ENCODE data around the gene SORCS2. TPM values are rescaled to one million over a fixed set of nuclear protein-coding genes. Genes with fewer than 3 reads are reported as not detected.
A peak's percentile ranks its signal among the peaks of the same experiment; 100 is the strongest.

The SORCS2 gene
- total RNA-seq, 1 experiment from 2014 or later = not detected

DNA sequence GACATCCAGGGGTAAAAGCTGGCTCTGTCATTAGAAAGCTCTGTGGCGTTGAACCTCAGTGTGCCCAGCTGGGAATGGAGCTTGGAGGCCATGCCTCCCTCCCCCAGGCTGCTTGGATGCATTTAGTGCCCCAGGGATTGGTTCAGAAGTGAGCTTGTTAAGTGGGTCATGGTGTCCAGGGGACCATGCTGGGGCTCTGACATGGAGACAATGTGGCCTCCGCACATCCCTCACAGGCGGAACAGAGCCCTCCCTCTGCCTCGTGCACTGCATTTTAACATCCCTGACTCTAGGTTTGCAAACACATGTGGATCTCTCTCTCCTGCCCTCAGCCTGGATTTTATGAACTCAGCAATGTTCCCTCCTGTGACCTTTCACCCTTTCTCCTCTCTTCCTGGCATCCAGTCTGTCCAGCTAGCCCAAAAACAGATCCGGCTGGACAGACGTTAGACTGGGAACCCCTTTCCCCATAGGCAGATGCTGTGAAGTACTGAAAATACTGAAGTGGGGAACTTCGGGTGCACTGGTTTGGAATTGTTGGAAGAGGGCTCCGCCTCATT is 81.5 kb downstream of the SORCS2 start:
- in situ Hi-C loops (cut with HindIII; ENCODE audit: low sequenced_read_pairs) = no loop called here
- DNase-seq (ENCODE audit: low spot score) = peak; percentile 29

- DNase-seq (ENCODE audit: low spot score) = no peak
- in situ Hi-C loops (cut with HindIII; ENCODE audit: low sequenced_read_pairs) = no loop called here
Measured at GRCh38 chr4:7275067-7275466, 82.7 kb downstream of the SORCS2 start.

DNA sequence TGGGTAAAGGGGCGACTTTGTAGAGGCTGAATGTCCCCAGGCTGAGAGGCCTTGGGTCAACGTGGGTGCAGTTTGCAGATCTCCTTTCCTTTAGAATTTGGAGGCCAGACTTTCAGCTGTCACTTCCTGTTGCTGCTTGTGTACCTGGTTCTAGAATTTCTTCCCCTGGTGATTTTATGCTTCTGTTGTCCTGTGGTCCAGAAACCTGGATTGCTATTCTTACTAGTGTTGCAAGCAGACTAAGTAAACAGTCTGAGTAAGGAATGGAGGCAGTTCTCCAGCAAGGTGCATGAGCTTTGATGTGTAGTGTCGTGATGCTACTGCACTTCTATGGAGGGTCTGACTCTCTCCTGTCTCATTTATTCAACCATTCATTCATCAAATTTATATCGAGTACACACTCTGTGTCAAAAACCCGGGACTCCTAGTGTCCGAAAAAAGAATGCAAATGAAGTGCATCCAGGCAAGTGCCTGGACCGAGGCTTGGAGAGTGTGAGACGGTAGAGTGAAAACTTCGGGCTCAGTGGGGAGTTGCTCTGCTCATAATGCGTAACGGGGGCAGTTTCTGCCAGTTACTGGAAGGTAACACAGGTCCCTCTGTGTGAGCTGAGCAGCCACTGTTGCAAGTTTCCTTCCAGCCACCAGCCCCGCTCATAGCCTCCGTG is 83.3 kb downstream of the SORCS2 start:
- DNase-seq (ENCODE audit: low spot score) = no peak
- in situ Hi-C loops (cut with HindIII; ENCODE audit: low sequenced_read_pairs) = no loop called here

DNA sequence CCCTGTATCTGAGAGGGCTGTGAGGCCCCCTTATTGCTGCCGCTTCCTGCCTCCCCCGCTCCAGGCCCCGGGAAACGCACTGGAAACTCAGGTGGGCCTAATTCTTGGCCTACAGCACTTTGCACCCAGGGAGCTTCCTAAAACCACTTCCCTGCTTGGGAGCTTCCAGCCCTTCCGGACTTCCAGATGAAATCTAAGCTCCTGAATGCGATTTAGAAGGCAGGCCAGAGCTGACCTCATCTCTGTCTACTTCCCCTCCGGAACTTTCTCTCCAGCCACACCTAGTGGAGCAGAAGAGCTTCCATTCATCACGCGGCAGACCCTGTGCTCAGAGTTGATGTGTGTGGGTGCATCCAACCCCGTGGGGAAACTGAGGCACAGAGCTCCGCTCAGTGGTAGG is 84.2 kb downstream of the SORCS2 start:
- no peak for DNase-seq (ENCODE audit: low spot score)
- in situ Hi-C loops (cut with HindIII; ENCODE audit: low sequenced_read_pairs) = no loop called here

DNA sequence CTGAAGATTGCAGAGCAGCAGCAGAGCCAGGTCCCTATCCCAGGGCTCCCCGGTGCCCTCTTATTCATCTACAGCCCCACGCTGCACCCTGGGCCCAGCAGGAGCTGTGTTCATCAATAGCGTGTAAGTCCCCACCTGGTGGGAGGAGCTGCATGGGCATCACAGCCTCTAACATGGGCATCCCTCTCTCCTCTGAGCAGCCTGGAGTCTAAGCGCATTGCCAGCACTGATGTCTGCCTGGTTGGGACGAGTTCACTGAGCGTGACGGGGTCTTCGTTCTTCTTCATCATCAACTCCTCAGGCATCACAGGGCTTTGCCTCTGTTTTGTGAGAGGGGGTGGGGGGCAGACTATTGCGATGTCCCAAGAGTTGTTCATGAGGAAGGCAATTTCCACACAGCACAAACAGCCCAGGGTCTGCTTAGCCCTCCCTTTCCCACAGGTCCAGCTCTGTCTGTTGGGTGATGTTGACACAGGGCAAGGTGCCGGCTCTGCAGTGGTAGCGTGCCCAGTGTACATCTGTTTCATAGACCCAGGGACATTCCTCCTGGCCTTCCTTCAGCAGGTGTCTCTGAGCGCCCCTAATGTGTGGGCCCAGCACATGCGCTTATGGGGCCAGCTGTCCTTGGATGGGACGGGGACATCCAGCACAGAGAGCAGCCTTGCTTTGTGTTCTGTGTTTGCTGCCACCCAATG is 85.9 kb downstream of the SORCS2 start:
- in situ Hi-C loops (cut with HindIII; ENCODE audit: low sequenced_read_pairs) = no loop called here
- DNase-seq (ENCODE audit: low spot score) = no peak

- in situ Hi-C loops (cut with HindIII; ENCODE audit: low sequenced_read_pairs) = no loop called here
- DNase-seq (ENCODE audit: low spot score) = no peak
Measured at GRCh38 chr4:7278981-7279380, 86.6 kb downstream of the SORCS2 start.

- in situ Hi-C loops (cut with HindIII; ENCODE audit: low sequenced_read_pairs) = no loop called here
- no peak for DNase-seq (ENCODE audit: low spot score)
Measured at GRCh38 chr4:7279902-7280301, 87.6 kb downstream of the SORCS2 start.

DNA sequence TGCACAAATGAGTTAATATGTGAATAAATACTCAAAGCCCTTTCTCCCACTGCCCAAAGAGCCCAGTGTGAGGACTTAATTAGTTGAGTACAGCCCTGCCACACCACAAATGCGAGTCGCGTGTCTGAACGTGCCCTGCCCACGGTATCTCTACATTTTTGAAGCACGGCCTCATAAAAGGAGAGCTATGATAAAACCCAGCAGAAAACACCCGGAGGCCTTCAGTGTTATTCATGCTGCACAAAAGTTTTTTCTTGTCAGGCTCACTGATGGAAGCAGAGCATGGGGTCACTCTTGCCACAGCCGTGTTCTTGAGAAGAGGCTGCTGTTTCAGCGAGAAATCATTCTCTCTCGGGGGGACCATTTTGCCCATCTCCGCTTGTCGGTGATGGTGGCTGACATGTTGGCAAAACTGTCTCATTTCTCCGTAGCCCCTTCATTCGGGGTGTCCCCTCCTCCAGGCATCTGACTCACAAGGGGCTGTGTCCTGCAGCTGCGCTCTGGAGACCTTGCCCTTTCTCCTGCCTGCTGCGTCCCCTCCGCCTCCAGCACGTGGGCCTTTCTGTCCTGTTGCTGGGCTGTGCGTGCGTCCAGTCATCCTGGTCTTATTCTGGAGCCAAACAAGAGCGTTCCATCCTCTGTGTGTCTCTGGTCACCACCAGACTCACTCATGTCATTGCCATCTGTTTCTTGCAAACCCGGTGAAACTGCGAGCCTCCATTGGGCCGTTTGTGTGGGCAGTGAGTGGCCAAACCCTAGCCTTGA is 88.8 kb downstream of the SORCS2 start:
- in situ Hi-C loops (cut with HindIII; ENCODE audit: low sequenced_read_pairs) = no loop called here
- no peak for DNase-seq (ENCODE audit: low spot score)

DNA sequence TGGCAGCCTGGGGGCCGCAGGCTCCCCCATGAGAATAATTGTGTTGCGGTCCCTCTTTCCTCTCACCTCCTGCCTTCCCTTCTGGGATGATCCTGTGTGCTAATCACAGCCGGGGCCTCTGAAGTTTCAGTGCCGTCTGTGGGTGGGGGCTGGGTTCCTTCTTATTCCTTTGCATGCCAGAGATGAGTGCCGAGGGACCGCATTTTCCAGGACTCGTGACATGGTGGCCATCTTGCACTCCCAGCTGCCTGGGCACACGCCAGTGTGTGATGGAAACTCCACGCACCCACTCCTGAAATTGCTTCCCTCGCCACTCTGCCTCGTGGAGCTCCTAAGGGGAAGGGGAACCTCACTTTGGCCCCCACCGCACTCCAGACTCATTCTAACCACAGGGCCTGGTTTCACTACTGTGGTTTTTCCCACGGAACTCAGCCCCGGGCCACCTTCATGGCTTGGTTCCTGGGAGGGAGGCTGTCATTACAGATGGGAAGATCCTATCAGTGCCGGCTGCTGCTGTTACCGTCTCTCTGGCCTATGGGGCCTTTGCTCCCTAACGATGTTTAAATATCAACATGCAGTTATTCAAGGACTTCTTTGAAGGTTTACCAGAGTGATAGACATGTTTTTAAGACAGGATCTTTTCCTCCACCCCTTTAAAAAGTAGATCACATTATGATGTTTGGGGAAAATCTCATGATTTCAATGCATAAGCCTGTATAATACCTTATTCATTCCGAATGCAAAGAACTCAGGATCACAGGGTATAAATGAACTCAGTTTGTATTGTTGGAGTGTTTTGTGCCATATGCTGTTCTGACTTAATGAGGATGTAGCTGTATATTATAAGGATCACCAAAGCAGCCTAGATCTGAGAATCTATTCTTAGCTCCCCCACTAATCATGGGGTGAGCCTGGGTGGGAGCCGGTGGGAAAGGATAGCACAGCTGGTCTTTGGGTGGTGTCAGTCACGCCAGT is 89.6 kb downstream of the SORCS2 start:
- no peak for DNase-seq (ENCODE audit: low spot score)
- in situ Hi-C loops (cut with HindIII; ENCODE audit: low sequenced_read_pairs) = no loop called here

DNA sequence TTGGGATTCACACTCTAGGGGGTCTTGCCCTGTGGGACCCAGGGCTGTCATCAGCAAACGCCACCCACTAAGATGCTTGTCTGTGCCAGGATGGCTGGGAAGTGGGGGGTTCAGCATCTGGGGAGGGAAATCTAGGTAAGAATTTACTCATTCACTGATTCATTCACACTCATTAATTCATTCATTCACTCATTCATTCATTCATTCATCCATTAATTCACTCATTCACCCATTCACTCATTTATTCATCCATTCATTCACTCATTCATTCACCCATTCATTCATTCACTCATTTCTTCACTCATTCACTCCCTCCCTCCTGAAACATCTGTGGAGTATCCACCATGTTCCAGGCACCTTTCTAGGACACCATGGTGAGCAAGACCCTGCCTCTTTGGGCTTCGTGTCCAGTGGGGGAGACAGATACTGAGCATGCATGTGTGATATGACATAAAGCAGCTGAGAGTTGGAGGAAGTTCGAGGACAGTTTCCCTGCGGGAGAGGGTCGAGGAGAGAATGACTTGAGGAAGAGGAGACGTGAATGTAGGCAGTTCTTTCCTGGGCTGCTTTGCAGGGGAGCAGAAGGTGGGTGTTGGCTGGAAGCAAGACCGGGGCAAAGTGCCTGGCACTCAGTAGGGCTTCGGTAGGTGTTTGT is 90.6 kb downstream of the SORCS2 start:
- DNase-seq (ENCODE audit: low spot score) = no peak
- in situ Hi-C loops (cut with HindIII; ENCODE audit: low sequenced_read_pairs) = no loop called here

DNA sequence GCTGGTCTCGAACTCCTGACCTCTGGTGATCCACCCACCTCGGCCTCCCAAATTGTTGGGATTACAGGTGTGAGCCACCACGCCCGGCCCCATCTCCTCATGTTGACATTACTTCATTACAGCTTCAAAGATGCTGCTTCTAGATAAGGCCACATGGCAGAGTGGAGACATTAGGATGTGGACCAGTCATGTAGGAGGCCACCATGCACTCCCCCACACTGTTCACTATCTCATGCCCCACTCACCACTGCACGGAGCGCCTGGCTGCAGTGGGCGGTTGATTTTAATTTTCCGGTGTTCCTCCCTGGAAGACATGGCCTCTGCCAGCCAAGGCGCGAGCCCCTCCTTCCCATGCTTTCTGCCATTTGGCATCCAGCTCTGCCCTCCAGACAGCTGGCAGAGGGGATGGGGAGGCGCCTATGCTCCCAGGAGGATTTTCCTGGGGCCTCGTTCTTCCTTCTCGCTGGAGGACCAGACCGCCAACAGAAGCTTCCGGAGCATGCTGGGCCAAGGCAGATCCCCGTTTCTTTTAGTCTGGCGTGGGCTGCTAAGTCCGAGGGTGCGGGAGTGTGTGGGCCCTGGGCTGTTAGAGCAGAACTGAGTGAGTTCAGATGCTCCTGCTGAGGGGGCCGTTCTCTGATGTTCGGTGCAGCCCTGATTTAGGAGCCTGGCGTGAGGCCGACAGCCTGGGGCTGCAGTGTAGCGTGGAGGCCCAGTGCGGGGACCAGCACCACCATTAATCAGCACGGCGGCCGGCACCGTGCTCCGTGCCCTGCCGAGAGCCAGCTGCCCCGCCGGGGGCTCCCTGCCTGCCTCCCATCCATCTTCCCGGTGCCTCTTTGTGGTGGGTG is 93.1 kb downstream of the SORCS2 start:
- in situ Hi-C loops (cut with HindIII; ENCODE audit: low sequenced_read_pairs) = no loop called here
- peak; percentile 10 for DNase-seq (ENCODE audit: low spot score)

DNA sequence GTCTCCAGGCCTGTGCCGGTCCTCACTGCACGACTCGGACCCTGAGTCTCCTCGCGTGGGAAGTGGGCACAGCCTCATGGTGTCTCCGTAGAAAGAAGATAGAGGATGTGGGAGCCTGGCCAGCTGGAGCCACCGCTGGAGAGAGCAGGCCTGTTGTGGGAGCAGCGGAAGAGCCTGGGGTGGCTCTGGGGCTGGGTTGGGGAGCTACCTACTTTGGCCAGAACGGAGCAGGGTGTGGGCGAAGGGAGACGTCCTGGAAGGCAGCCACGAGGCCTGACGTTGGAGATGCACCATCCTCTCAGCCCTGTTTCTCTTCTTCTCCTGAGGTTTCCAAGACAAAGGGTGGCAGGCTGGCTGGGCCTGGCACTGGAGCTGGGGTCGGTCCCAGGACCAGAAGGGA is 93.8 kb downstream of the SORCS2 start:
- in situ Hi-C loops (cut with HindIII; ENCODE audit: low sequenced_read_pairs) = no loop called here
- DNase-seq (ENCODE audit: low spot score) = no peak

DNA sequence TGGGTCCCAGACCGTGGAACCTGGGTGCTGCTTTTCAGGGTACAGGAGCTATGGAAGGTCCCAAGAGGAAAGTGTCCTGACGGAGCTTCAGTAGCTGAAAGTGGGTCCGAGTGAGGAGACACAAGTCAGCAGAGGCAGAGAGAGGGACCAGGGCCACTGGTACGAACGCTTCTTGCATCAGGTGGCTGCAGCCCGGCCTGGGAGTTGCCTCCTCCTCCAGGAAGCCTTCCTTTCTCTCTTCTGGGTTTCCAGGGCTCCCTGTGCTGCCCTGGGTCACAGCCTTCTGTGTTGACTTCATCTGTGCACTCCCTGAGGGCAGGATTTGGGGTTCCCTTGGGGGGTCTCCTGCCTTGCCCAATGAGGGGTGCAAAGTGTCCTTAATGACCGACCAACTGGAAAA is 94.5 kb downstream of the SORCS2 start:
- DNase-seq (ENCODE audit: low spot score) = no peak
- in situ Hi-C loops (cut with HindIII; ENCODE audit: low sequenced_read_pairs) = no loop called here

GRCh38 chr4:7287274-7287917 is 95.1 kb downstream of the SORCS2 start:
- in situ Hi-C loops (cut with HindIII; ENCODE audit: low sequenced_read_pairs) = no loop called here
- DNase-seq (ENCODE audit: low spot score) = no peak

DNA sequence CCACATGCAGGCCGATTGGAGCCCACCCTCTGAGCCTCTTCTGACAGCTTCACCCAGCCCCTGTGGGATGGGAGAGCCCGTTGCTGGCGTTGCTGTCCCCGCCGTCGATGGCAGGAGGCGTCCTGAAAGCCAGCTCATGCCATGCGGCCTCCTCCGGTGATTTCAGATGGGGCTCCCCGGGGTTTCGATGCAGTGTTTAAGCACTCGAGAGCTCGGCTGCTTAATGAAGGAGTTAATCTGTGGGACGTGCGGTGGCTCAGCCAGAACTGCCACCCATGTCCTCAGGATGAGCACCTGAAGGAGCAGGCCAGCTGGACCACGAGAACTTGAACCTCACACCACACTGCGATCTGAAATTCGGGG is 95.6 kb downstream of the SORCS2 start:
- DNase-seq (ENCODE audit: low spot score) = no peak
- in situ Hi-C loops (cut with HindIII; ENCODE audit: low sequenced_read_pairs) = no loop called here

DNA sequence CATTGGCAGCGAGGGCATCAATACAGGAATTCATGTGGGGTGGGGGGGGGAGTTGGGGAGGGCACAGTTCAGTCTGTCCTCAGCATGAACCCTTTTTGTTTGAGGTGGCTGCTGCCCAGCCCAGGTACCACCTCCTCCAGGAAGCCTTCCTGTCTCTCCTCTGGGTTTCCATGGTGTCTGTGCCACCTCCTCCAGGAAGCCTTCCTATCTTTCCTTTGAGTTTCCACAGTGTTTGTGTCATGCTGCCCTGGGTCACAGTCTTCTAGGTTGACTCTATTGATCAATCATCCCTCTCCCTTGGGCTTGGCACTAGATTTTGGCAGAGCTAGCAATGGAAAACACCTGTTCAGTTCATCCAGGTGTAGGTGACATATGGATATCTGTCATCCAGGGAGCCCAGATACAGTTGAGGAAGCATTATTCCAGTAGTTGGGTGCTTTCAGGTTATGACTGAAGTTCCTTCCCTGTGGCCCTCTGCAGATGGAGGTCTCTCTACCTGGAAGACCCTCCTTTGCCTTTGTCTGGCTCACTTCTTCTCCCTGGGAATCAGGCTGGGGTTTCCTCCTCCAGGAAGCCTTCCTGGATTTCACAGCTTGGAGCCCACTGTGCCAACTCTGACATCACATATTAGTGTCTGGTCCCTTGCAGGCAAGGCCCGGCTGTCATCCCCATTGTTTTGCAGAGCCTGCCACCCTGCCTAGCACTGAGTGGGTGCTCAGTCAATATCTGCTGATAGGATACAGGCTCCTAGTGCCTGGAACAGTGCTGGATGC is 96.6 kb downstream of the SORCS2 start:
- in situ Hi-C loops (cut with HindIII; ENCODE audit: low sequenced_read_pairs) = no loop called here
- no peak for DNase-seq (ENCODE audit: low spot score)

DNA sequence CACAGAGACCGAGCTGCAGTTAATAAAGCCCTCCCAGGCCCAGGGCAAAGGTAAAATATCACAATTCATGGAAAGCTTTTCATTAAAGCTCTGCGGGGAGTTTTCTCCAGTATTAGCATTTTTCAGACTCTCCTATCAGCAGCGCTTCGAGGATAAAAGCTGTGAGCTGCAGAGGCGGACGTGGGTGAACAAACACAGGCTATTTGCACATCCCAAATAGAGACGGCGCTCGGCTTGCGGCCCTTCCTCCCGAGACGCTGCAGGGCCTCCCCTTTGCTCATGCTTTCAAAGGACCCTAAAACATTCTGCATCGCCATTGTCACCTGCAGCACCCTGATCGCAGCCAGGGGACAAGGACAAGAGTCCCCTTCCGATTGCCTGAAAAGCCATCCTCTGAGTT is 97.3 kb downstream of the SORCS2 start:
- in situ Hi-C loops (cut with HindIII; ENCODE audit: low sequenced_read_pairs) = no loop called here
- DNase-seq (ENCODE audit: low spot score) = no peak

Measured in G401 (cell line).